Gastrocnemius medialis (tissue), 4 donors: ENCODE results near the gene VSTM1. TPM values are rescaled to one million over a fixed set of nuclear protein-coding genes. Genes with fewer than 3 reads are reported as not detected.

Experiments
- ATAC-seq, 2 donors: fragments of 150-250 bp; one replicate each; pipeline ENCODE4 v1.9.1; 2016
- DNase-seq, 2 donors: peaks; one replicate each; pipeline ENCODE4 v3.0.0-alpha.2; 2019
- H3K27ac ChIP-seq, 4 donors: fragments of 200-600 bp; sonication (generic); 1 replicate in 1 of 4; 2 replicates in 3 of 4; pipeline ENCODE4 v1.5.1; 2016 to 2018; ENCODE audit warnings: mild to moderate bottlenecking in 2 of 4, moderate library complexity in 1 of 4
- H3K27me3 ChIP-seq, 3 donors: fragments of 200-600 bp; sonication (generic) in 2 of 3; 1 replicate in 1 of 3; 2 replicates in 2 of 3; pipeline versions ENCODE4 v1.5.1 to v1.6.0; 2016 to 2019; ENCODE audit warnings: mild to moderate bottlenecking in 1 of 3, moderate library complexity in 1 of 3
- H3K36me3 ChIP-seq, 2 donors: fragments of 200-600 bp; sonication (generic) in 1 of 2; one replicate each; pipeline ENCODE4 v1.5.1; 2017 to 2018
- H3K4me1 ChIP-seq, 2 donors: fragments of 200-600 bp; sonication (generic) in 1 of 2; one replicate each; pipeline ENCODE4 v1.5.1; 2016 to 2017; ENCODE audit warnings: mild to moderate bottlenecking in 2 of 2
- H3K4me3 ChIP-seq, 4 donors: fragments of 200-600 bp; sonication (generic) in 3 of 4; 1 replicate in 1 of 4; 2 replicates in 3 of 4; pipeline ENCODE4 v1.5.1; 2016 to 2019; ENCODE audit warnings: mild to moderate bottlenecking in 2 of 4
- H3K9me3 ChIP-seq, 3 donors: fragments of 200-600 bp; sonication (generic) in 2 of 3; 1 replicate in 1 of 3; 2 replicates in 2 of 3; pipeline ENCODE4 v1.5.1; 2016 to 2019
- CTCF ChIP-seq, 5 experiments: fragments of 450-650 bp in 3 of 5; fragments of 200-600 bp in 2 of 5; sonication (generic) in 2 of 5; IDR thresholded peaks in 4 of 5; conservative IDR thresholded peaks in 1 of 5; 1 replicate in 4 of 5; 2 replicates in 1 of 5; pipeline ENCODE4 v1.5.1; 2016 to 2019; ENCODE audit warnings: antibody characterized with exemption in 5 of 5, mild to moderate bottlenecking in 3 of 5, moderate library complexity in 3 of 5
- POLR2A ChIP-seq, 2 donors: fragments of 450-650 bp; IDR thresholded peaks; one replicate each; pipeline ENCODE4 v1.6.1; 2017; ENCODE audit warnings: antibody characterized with exemption in 2 of 2, mild to moderate bottlenecking in 2 of 2, moderate library complexity in 2 of 2
- in situ Hi-C, 4 donors: fragments of 200-750 bp; cut with MboI; loops; one replicate each; pipeline versions ENCODE4 v1.15.0 to v1.8.0; 2017; ENCODE audit warnings: low sequenced_read_pairs in 4 of 4
- intact Hi-C: fragments of 100-400 bp; cut with DNase I; formaldehyde crosslinking; loops from one replicate; pipeline ENCODE4 v1.15.1; 2023; ENCODE audit warnings: low total_unique reads
- total RNA-seq, 4 donors: library from RNA; depleted of rRNA; stranded (reverse); fragments of >200 nt; gene quantifications; one replicate each; pipeline versions ENCODE4 v1.1.0 to v1.2.3, GENCODE V29; 2016

VSTM1 gene
- total RNA-seq, 4 donors from 2014 or later: not detected

DNA sequence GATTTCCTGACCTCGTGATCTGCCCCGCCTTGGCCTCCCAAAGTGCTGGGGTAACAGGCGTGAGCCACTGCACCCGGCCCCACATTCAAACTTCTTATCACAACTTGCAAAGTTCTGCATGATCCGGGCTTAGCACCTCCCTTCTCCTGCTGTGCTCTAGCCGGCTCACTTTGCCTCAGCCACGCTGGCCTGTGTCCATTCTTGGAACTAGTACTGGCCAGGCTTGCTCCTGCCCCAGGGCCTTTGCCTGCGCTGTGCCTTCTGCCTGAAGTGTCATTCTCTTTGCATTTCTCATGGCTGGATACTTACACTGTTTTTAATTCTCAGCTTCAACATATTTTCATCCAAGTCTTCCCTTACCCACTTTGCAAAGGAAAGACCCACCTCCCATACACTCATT lies 42.3 kb downstream of the VSTM1 start:
- Histone ChIP-seq H3K27me3 (peaks cover 0 to 1% (median 0%) of the 10 kb centered on the region in 3 donors), H3K36me3 (no peaks in the 10 kb centered on the region), H3K4me1 (no peaks in the 10 kb centered on the region), H3K27ac (no peak overlapping the region), H3K9me3 (no peaks in the 10 kb centered on the region), H3K4me3 (no peak overlapping the region)
- DNase-seq (no peak), ATAC-seq (no peak)
- intact Hi-C loops: loop anchor here (5.0 kb wide), 3 partner anchors 39 to 824 kb away; no protein-coding TSS in a partner anchor
- no peak for TF ChIP-seq CTCF (IDR thresholded peaks at IDR 0.05 in 4 of 5, conservative IDR thresholded peaks at IDR 0.05 in 1 of 5)
- TF ChIP-seq POLR2A (IDR thresholded peaks at IDR 0.05): no peak
- in situ Hi-C loops: loop anchor here (5.0 to 10.0 kb wide), 4 partner anchors 109 to 227 kb away; partner anchors contain the start of gene CACNG7 (in 1 of the 4)

GRCh38 chr19:54017261-54017660 lies 46.4 kb downstream of the VSTM1 start:
- Histone ChIP-seq H3K4me3 (no peak overlapping the region), H3K27me3 (peaks cover 0 to 6% (median 0%) of the 10 kb centered on the region in 3 donors), H3K4me1 (no peaks in the 10 kb centered on the region), H3K9me3 (no peaks in the 10 kb centered on the region), H3K27ac (no peak overlapping the region), H3K36me3 (no peaks in the 10 kb centered on the region)
- no peak for DNase-seq
- no peak for ATAC-seq
- intact Hi-C loops: no loop called here
- TF ChIP-seq POLR2A (IDR thresholded peaks at IDR 0.05): no peak
- no peak for TF ChIP-seq CTCF (IDR thresholded peaks at IDR 0.05 in 4 of 5, conservative IDR thresholded peaks at IDR 0.05 in 1 of 5)
- in situ Hi-C loops: no loop called here

DNA sequence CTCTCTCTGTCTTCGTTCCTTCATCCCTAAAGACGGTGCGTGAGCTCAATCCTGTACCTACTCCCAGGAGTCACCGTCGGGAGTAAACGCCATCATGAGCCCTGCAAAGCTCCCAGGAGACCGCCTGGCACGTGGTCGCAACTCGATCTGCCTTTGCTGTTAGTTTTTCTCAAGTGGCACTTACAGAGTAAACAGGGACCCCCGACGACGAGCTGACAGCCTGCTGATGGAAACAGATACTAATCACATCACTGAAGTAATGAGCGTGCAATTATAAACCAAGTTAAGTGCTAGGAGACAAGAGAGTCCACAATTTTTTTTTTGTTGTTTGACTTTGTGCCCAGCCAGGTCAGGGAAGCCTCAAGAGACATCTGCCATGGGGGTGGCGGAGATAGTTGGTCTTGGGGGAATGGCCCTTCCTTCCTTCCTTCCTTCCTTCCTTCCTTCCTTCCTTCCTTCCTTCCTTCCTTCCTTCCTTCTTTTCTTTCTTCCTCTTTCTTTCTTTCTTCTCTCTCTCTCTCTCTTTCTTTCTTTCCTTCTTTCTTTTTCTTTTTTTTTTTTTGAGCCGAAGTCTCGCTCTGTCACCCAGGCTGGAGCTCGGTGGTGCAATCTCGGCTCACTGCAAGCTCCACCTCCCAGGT lies 48.7 kb downstream of the VSTM1 start:
- Histone ChIP-seq H3K4me1 (no peaks in the 10 kb centered on the region), H3K27me3 (peaks cover 0 to 6% (median 0%) of the 10 kb centered on the region in 3 donors), H3K9me3 (no peaks in the 10 kb centered on the region), H3K36me3 (no peaks in the 10 kb centered on the region), H3K27ac (no peak overlapping the region), H3K4me3 (no peak overlapping the region)
- in situ Hi-C loops: no loop called here
- TF ChIP-seq CTCF (IDR thresholded peaks at IDR 0.05 in 4 of 5, conservative IDR thresholded peaks at IDR 0.05 in 1 of 5) (no peak), POLR2A (IDR thresholded peaks at IDR 0.05) (no peak)
- ATAC-seq (no peak), DNase-seq (no peak)
- intact Hi-C loops: no loop called here

DNA sequence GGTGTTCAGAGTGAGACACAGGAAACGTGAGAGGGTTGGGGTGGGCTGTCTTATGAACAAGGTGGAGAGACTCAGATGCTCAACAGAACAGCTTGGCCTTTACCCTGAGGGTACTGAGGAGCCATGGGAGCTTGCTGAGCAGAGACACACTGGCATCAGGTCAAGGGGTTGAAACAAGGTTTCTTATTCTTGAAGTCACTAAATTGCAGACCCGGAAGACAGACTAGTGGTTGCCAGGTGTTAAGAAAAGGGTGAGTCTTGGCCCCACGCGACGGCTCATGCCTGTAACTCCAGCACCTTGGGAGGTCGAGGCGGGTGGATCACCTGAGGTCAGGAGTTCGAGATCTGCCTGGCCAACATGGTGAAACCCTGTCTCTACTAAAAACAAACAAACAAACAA lies 49.8 kb downstream of the VSTM1 start:
- Histone ChIP-seq H3K27me3 (peaks cover 0 to 6% (median 0%) of the 10 kb centered on the region in 3 donors), H3K36me3 (no peaks in the 10 kb centered on the region), H3K4me1 (no peaks in the 10 kb centered on the region), H3K4me3 (no peak overlapping the region), H3K27ac (no peak overlapping the region), H3K9me3 (no peaks in the 10 kb centered on the region)
- TF ChIP-seq POLR2A (IDR thresholded peaks at IDR 0.05) (no peak), CTCF (IDR thresholded peaks at IDR 0.05 in 4 of 5, conservative IDR thresholded peaks at IDR 0.05 in 1 of 5) (no peak)
- intact Hi-C loops: no loop called here
- in situ Hi-C loops: no loop called here
- no peak for ATAC-seq
- DNase-seq: no peak
